RWPE2 (cell line): Measurements from ENCODE around the gene SDC3.

Experiments
- ATAC-seq: fragments of 200-7000 bp; cut with Tn5 transposase; 3 replicates; pipeline ENCODE4 v1.9.1; 2021; ENCODE audit warnings: low read depth
- DNase-seq: peaks from one replicate; pipeline ENCODE4 v3.0.0-alpha.2; 2020; ENCODE audit warnings: low spot score
- H3K27ac ChIP-seq: fragments of 450-650 bp; 2 replicates; pipeline ENCODE4 v1.5.1; 2017; ENCODE audit warnings: mild to moderate bottlenecking; ENCODE audit not compliant: poor library complexity, severe bottlenecking
- H3K27me3 ChIP-seq: fragments of 250-450 bp; sonication (Bioruptor Pico); 2 replicates; pipeline ENCODE4 v1.5.1; 2021; ENCODE audit warnings: mild to moderate bottlenecking, moderate library complexity; ENCODE audit not compliant: insufficient read depth, poor library complexity, severe bottlenecking
- H3K36me3 ChIP-seq: fragments of 250-450 bp; sonication (Bioruptor Pico); 2 replicates; pipeline ENCODE4 v1.5.1; 2020; ENCODE audit warnings: low read depth, mild to moderate bottlenecking, moderate library complexity
- H3K4me1 ChIP-seq: fragments of 250-450 bp; sonication (Bioruptor Pico); 2 replicates; pipeline ENCODE4 v1.5.1; 2021; ENCODE audit warnings: mild to moderate bottlenecking, moderate library complexity; ENCODE audit not compliant: insufficient read depth, poor library complexity, severe bottlenecking
- H3K4me3 ChIP-seq: fragments of 250-450 bp; sonication (Bioruptor Pico); 2 replicates; pipeline ENCODE4 v1.5.1; 2021; ENCODE audit warnings: mild to moderate bottlenecking, moderate library complexity; ENCODE audit not compliant: severe bottlenecking
- H3K9me3 ChIP-seq: fragments of 250-450 bp; sonication (Bioruptor Pico); 2 replicates; pipeline ENCODE4 v1.5.1; 2021; ENCODE audit warnings: mild to moderate bottlenecking, moderate library complexity; ENCODE audit not compliant: severe bottlenecking
- TF ChIP-seq, protein P1 (sequence below): fragments of 450-650 bp; IDR thresholded peaks from one replicate; pipeline ENCODE4 v1.5.1; 2017; ENCODE audit warnings: mild to moderate bottlenecking, moderate library complexity; ENCODE audit not compliant: poor library complexity, severe bottlenecking

SDC3 gene

DNA sequence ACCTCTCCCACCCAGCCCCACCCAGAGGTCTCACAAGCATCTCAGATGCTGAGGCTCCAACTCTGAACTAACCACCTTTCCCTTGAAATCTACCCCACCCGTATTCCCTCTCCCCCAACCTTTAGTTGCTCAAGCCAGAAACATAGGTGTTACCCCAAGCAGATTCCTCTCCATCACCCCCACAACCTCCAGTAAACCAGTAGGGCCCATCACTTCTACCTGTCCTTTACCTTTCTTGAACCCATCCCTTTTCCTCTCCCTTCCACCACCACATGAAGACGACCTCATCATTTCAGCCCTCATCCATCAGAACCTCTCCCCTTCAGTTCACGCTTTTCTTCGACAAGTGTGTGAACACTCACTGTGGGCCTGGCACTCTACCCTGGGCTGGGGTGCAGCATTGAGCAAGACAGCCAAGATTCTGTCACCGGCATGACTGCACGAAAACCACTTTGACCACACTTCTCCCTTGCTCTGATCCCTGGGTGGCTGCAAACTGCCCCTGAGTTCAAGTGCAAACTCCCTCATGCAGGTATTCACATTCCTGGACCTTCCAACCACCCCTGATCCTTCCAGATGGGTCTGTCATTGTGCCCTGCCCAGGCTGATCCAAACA, 85.5 kb downstream of the SDC3 start:
- no peaks in the 10 kb centered on the region for H3K36me3 ChIP-seq
- no peaks in the 10 kb centered on the region for H3K27me3 ChIP-seq
- H3K9me3 ChIP-seq = no peaks in the 10 kb centered on the region
- TF ChIP-seq, protein P1, sequence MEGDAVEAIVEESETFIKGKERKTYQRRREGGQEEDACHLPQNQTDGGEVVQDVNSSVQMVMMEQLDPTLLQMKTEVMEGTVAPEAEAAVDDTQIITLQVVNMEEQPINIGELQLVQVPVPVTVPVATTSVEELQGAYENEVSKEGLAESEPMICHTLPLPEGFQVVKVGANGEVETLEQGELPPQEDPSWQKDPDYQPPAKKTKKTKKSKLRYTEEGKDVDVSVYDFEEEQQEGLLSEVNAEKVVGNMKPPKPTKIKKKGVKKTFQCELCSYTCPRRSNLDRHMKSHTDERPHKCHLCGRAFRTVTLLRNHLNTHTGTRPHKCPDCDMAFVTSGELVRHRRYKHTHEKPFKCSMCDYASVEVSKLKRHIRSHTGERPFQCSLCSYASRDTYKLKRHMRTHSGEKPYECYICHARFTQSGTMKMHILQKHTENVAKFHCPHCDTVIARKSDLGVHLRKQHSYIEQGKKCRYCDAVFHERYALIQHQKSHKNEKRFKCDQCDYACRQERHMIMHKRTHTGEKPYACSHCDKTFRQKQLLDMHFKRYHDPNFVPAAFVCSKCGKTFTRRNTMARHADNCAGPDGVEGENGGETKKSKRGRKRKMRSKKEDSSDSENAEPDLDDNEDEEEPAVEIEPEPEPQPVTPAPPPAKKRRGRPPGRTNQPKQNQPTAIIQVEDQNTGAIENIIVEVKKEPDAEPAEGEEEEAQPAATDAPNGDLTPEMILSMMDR = no peak
- ATAC-seq = no peak
- H3K4me3 ChIP-seq = no peak overlapping the region
- peak overlapping the region; percentile 66 for H3K27ac ChIP-seq
- H3K4me1 ChIP-seq = peaks cover 8% of the 10 kb centered on the region
- DNase-seq = no peak

DNA sequence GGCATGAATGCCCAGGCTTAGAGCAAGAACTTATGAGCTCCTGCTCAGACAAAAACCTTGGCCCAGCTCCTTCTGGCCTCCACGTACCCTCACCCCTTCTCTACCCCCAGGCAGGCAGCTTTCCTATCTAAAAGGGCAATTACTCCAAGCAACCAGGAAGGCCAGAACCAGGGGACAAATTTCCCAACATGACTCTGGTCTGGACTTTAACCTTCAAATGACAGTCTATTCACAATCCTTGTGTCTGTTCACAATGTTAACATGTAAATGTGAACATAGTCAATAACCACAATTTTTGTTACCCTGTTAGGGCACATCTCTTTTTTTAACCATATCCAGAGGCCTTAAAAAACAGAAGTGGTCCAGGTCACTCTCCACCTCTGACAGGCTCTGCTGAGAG, 86.6 kb downstream of the SDC3 start:
- TF ChIP-seq, protein P1 = no peak
- no peak for DNase-seq
- Histone ChIP-seq H3K4me3 (no peak overlapping the region), H3K36me3 (no peaks in the 10 kb centered on the region), H3K27me3 (no peaks in the 10 kb centered on the region), H3K27ac (no peak overlapping the region), H3K4me1 (peaks cover 10% of the 10 kb centered on the region), H3K9me3 (no peaks in the 10 kb centered on the region)
- no peak for ATAC-seq

DNA sequence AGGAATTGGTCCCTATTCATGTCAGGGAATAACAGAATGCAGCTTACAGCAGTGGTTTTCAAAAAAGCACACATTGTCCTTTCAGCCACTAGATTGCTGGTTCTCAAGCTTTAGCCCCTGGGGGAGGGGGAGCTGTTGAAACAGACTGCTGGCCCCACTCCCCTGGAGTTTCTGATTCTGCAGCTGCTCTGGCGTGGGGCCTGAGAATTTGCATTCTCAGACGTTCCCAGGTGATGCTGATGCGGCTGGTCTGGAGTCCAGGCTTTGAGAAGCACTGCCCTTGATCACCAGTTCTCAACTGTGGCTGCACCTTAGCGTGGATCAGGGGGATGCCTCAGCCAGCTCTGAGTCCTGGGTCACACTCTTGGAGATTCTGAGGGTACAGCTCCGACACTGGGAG, 88.3 kb downstream of the SDC3 start:
- DNase-seq (no peak), ATAC-seq (no peak)
- H3K27me3 ChIP-seq = no peaks in the 10 kb centered on the region
- TF ChIP-seq, protein P1 = no peak
- no peaks in the 10 kb centered on the region for H3K9me3 ChIP-seq
- H3K4me1 ChIP-seq = peaks cover 17% of the 10 kb centered on the region
- H3K4me3 ChIP-seq = no peak overlapping the region
- no peaks in the 10 kb centered on the region for H3K36me3 ChIP-seq
- no peak overlapping the region for H3K27ac ChIP-seq
